Chondrocyte (in vitro differentiated cells): Measurements from ENCODE around the gene APBB2. TPM values are rescaled to one million over a fixed set of nuclear protein-coding genes. Genes with fewer than 3 reads are reported as not detected.

Experiments
- DNase-seq: peaks from one replicate; pipeline ENCODE4 v3.0.0; 2021; ENCODE audit warnings: mixed read lengths, low spot score
- H3K27ac Mint-ChIP-seq: one replicate; pipeline ENCODE4 v1.8.0; 2021; ENCODE audit warnings: mild to moderate bottlenecking, moderate library complexity, mixed read lengths; ENCODE audit not compliant: unreplicated experiment
- H3K27me3 Mint-ChIP-seq: 2 replicates; pipeline ENCODE4 v1.8.0; 2021; ENCODE audit warnings: low read depth, mixed read lengths
- H3K36me3 Mint-ChIP-seq: 2 replicates; pipeline ENCODE4 v1.8.0; 2021; ENCODE audit warnings: low read depth, mixed read lengths
- H3K4me1 Mint-ChIP-seq: 2 replicates; pipeline ENCODE4 v1.8.0; 2021; ENCODE audit warnings: low read depth, mild to moderate bottlenecking, mixed read lengths
- H3K4me3 Mint-ChIP-seq: one replicate; pipeline ENCODE4 v1.8.0; 2021; ENCODE audit warnings: mild to moderate bottlenecking, moderate library complexity, mixed read lengths; ENCODE audit not compliant: unreplicated experiment
- H3K9me3 Mint-ChIP-seq: 2 replicates; pipeline ENCODE4 v1.8.0; 2021; ENCODE audit warnings: low read depth, mixed read lengths
- total RNA-seq: library from RNA; stranded (reverse); gene quantifications from 3 replicates; pipeline ENCODE4 v1.2.1, GENCODE V29; 2021
- TF ChIP-seq, protein P1 (sequence below): fragments of 200-600 bp; sonication (generic); IDR thresholded peaks from 2 replicates; pipeline ENCODE4 v1.5.0; 2021; ENCODE audit warnings: antibody characterized with exemption, mild to moderate bottlenecking, moderate library complexity

Gene APBB2
- total RNA-seq, 1 donor from 2014 or later: 119 TPM

DNA sequence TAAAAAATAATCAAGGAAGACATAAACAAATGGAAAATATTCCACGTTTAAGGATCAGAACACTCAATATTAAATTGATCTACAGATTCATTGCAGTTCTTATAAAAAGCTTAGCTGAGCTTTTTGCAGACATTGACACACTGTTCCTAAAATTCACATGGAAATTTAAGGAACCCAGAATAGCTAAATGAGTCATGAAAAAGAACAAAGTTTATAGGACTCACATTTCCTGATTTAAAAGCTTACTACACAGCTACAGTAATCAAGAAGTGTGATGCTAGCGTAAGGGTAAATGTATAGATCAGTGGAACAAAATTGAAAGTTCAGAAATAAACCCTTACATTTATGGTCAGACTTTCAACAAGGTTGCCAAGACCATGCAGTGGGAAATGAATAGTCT is 431.5 kb downstream of the APBB2 start:
- TF ChIP-seq, protein P1, sequence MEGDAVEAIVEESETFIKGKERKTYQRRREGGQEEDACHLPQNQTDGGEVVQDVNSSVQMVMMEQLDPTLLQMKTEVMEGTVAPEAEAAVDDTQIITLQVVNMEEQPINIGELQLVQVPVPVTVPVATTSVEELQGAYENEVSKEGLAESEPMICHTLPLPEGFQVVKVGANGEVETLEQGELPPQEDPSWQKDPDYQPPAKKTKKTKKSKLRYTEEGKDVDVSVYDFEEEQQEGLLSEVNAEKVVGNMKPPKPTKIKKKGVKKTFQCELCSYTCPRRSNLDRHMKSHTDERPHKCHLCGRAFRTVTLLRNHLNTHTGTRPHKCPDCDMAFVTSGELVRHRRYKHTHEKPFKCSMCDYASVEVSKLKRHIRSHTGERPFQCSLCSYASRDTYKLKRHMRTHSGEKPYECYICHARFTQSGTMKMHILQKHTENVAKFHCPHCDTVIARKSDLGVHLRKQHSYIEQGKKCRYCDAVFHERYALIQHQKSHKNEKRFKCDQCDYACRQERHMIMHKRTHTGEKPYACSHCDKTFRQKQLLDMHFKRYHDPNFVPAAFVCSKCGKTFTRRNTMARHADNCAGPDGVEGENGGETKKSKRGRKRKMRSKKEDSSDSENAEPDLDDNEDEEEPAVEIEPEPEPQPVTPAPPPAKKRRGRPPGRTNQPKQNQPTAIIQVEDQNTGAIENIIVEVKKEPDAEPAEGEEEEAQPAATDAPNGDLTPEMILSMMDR: no peak
- Mint-ChIP-seq H3K4me3 (no peak overlapping the region), H3K4me1 (no peaks in the 10 kb centered on the region), H3K9me3 (peaks cover 11% of the 10 kb centered on the region), H3K27me3 (no peaks in the 10 kb centered on the region), H3K36me3 (peaks cover 11% of the 10 kb centered on the region), H3K27ac (no peak overlapping the region)
- DNase-seq: no peak

DNA sequence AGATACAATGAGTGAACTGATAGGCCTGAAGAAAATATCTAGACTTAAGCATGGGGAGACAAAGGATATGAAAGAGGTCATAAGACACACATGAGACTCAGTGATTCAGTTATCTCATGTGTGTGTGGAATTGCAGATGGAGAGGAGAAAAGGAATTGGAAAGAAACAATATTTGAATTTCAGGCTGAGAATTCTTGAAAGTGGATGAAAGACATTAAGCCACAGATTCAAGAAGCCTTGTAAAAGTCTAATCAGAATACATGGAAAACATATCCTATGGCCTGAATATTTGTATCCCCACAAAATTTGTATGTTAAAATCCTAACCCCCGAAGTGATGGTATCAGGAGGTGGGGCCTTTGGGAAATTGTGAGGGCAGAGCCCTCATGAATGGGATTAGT is 436.3 kb downstream of the APBB2 start:
- H3K27me3 Mint-ChIP-seq: no peaks in the 10 kb centered on the region
- no peaks in the 10 kb centered on the region for H3K4me1 Mint-ChIP-seq
- H3K4me3 Mint-ChIP-seq: no peak overlapping the region
- DNase-seq: no peak
- TF ChIP-seq, protein P1: no peak
- peaks cover 17% of the 10 kb centered on the region for H3K36me3 Mint-ChIP-seq
- H3K27ac Mint-ChIP-seq: no peak overlapping the region
- peaks cover 8% of the 10 kb centered on the region for H3K9me3 Mint-ChIP-seq

DNA sequence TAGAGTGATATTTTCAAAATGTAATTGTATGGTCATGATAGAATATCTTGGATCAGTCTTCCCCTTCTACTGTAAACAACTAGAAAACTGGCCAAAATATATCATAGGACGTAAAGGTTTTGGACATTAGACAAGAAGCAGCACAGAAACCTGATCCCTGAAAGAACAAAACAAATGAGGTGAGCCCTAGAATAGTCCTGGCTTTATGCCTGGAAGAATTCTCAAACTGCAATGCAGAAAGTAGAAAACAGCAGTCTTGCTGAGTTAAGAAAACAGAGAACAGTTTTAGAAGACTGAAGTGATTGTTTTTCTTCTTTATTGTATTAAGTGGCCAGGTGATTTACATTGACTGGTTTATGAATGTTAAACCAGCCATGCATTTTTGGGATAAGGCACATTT is 445.1 kb downstream of the APBB2 start:
- TF ChIP-seq, protein P1: no peak
- H3K4me1 Mint-ChIP-seq: peaks cover 7% of the 10 kb centered on the region
- peaks cover 2% of the 10 kb centered on the region for H3K36me3 Mint-ChIP-seq
- no peak overlapping the region for H3K27ac Mint-ChIP-seq
- H3K27me3 Mint-ChIP-seq: no peaks in the 10 kb centered on the region
- no peaks in the 10 kb centered on the region for H3K9me3 Mint-ChIP-seq
- no peak overlapping the region for H3K4me3 Mint-ChIP-seq
- DNase-seq: no peak

DNA sequence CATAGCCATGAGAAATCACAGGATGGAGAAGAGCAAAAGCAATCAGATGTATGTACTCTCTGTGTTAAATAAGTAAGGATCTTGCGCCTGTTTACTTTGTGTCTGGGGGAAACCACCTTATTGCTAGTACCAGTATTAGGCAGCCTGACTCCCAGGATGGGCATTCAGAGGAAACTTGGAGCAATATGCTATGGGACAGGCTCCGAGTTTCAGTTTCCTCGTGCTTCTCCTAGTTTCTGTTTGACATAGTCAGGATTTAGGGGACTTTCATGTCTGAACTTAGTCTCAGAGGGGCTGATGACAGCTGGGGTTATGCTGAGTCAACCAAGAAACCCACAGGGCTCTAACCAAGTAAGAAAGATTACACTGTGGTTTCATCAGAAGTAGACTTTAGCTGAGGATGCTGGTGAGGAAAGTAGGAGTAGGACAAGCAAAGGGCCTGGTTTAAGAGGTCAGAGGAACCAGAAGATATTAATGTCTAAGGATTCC is 451.1 kb downstream of the APBB2 start:
- Mint-ChIP-seq H3K27me3 (no peaks in the 10 kb centered on the region), H3K9me3 (no peaks in the 10 kb centered on the region), H3K4me3 (peak overlapping the region; percentile 7), H3K4me1 (peaks cover 10% of the 10 kb centered on the region), H3K36me3 (peaks cover 5% of the 10 kb centered on the region), H3K27ac (peak overlapping the region; percentile 93)
- no peak for DNase-seq
- TF ChIP-seq, protein P1: no peak

Other genes starting within 250 kb of the APBB2 start
- 771 to 856 TPM (median 807 TPM) in 3 replicates for gene UCHL1, start 42.4 kb upstream of the APBB2 start, total RNA-seq